Upper lobe of right lung (tissue), 1 donor: ENCODE data around the gene MAJIN. TPM values are rescaled to one million over a fixed set of nuclear protein-coding genes. Genes with fewer than 3 reads are reported as not detected.

ENCODE experiments used
- ATAC-seq: fragments of 200-7000 bp; cut with Tn5 transposase; one replicate; pipeline ENCODE4 v1.9.1; 2020; ENCODE audit warnings: mild to moderate bottlenecking, moderate library complexity
- DNase-seq: peaks from one replicate; pipeline ENCODE4 v3.0.0-alpha.2; 2020
- H3K27ac ChIP-seq: fragments of 200-600 bp; one replicate; pipeline ENCODE4 v1.8.0; 2022
- H3K27me3 ChIP-seq: fragments of 200-600 bp; one replicate; pipeline ENCODE4 v1.8.0; 2022; ENCODE audit warnings: mild to moderate bottlenecking
- H3K36me3 ChIP-seq: fragments of 200-600 bp; one replicate; pipeline ENCODE4 v1.8.0; 2022
- H3K4me1 ChIP-seq: fragments of 200-600 bp; one replicate; pipeline ENCODE4 v1.8.0; 2022
- H3K4me3 ChIP-seq: fragments of 200-600 bp; one replicate; pipeline ENCODE4 v1.8.0; 2022; ENCODE audit warnings: mild to moderate bottlenecking
- H3K9me3 ChIP-seq: fragments of 200-600 bp; one replicate; pipeline ENCODE4 v1.8.0; 2022
- intact Hi-C: fragments of 100-400 bp; cut with DNase I; formaldehyde crosslinking; loops from one replicate; pipeline ENCODE4 v1.11.0; 2022
- total RNA-seq: library from RNA; stranded (reverse); fragmentation: NEBNext Ultra II Directional; extraction: Animal tissue kit (Norgen Biotek cat#: 25700); gene quantifications from one replicate; pipeline ENCODE4 v1.2.1, GENCODE V29; 2021
- TF ChIP-seq, protein P1 (sequence below): fragments of 200-600 bp; IDR thresholded peaks from one replicate; pipeline ENCODE4 v1.8.0; 2022; ENCODE audit warnings: antibody characterized with exemption
- donor health status: DM: no; HTN: yes; CAD: no; lungs with severe emphysema.

Gene MAJIN
- total RNA-seq, 1 donor from 2014 or later = not detected

DNA sequence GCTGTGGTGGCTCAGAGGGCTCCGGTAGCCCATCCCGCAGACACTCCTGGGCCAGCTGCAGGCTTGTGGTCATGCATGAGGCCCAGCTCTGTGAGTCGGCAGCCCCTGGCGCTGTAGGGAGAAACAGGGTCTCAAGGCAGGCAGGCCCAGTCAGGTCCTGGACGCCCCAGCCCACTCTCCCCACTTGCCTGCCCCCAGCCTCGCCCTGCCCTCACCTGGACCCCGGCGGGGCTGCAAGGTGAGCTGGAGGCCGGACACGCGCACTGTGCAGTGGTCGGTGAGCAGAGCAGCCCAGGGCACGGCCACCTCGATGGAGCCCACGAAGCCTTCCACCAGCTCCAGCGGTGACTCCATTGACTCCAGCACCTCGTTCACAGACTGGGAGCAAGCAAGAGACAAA is 57.8 kb downstream of the MAJIN start:
- Histone ChIP-seq H3K27ac (no peak overlapping the region), H3K4me3 (no peak overlapping the region), H3K9me3 (no peaks in the 10 kb centered on the region), H3K36me3 (peaks cover 53% of the 10 kb centered on the region), H3K27me3 (no peaks in the 10 kb centered on the region), H3K4me1 (peaks cover 21% of the 10 kb centered on the region)
- DNase-seq (no peak), ATAC-seq (no peak)
- intact Hi-C loops = no loop called here
- TF ChIP-seq, protein P1, sequence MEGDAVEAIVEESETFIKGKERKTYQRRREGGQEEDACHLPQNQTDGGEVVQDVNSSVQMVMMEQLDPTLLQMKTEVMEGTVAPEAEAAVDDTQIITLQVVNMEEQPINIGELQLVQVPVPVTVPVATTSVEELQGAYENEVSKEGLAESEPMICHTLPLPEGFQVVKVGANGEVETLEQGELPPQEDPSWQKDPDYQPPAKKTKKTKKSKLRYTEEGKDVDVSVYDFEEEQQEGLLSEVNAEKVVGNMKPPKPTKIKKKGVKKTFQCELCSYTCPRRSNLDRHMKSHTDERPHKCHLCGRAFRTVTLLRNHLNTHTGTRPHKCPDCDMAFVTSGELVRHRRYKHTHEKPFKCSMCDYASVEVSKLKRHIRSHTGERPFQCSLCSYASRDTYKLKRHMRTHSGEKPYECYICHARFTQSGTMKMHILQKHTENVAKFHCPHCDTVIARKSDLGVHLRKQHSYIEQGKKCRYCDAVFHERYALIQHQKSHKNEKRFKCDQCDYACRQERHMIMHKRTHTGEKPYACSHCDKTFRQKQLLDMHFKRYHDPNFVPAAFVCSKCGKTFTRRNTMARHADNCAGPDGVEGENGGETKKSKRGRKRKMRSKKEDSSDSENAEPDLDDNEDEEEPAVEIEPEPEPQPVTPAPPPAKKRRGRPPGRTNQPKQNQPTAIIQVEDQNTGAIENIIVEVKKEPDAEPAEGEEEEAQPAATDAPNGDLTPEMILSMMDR = no peak

DNA sequence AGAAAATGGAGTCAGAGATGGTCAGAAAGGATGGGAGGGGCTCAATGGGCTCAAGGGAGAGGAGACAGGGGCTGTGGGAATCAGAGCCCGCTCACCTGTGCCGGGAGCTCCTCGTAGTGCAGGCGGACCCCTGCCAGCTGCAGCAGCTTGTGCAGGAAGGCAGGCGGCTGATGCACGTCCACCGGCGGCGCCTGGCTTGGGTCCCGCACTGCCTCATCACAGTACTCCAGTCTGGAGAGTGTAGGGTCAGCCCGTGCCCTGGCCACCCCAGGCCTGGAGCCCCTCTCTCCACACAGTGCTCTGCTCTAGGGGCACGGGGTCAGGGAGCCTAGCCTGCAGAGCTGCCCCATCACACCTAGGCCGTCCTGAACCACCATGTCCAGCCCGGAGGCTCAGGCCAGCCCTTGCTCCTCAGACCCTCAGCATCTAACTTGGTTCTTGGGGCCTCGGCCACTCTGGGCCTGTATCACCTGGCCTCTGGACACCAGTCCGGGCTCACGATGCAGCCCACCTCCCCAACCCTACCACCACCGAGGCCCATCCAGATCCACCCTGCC is 58.7 kb downstream of the MAJIN start:
- no peak for ATAC-seq
- peaks cover 62% of the 10 kb centered on the region for H3K36me3 ChIP-seq
- intact Hi-C loops = no loop called here

DNA sequence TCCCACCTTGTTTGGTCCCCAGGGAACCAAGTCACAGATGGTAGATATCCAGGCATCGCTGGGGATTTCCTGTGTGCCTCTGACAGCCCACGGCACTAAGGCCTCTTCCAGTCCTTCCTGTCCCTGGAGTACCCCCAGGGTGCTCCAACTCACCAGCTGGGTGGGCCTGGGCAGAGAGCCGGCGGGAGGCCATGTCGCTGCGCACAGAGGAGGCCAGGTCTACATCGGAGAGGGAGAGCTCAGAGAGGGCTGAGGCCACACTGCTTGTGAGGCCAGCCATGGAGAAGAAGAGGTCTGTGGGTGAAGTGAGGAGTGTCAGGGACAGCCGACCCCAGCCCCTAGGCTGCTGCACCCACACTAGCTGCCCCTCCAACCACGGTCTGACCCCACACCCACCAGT is 60.2 kb downstream of the MAJIN start:
- ATAC-seq (no peak), DNase-seq (no peak)
- no peak overlapping the region for H3K4me3 ChIP-seq
- peaks cover 78% of the 10 kb centered on the region for H3K36me3 ChIP-seq
- no peaks in the 10 kb centered on the region for H3K9me3 ChIP-seq
- intact Hi-C loops = no loop called here
- TF ChIP-seq, protein P1 = no peak
- no peaks in the 10 kb centered on the region for H3K27me3 ChIP-seq
- no peak overlapping the region for H3K27ac ChIP-seq
- peaks cover 11% of the 10 kb centered on the region for H3K4me1 ChIP-seq

More for the DNA sequence above, 58.7 kb downstream of the MAJIN start:
- Histone ChIP-seq H3K27me3 (no peaks in the 10 kb centered on the region), H3K9me3 (no peaks in the 10 kb centered on the region), H3K27ac (no peak overlapping the region), H3K4me3 (no peak overlapping the region), H3K4me1 (peaks cover 18% of the 10 kb centered on the region)
- no peak for DNase-seq
- TF ChIP-seq, protein P1 = no peak

DNA sequence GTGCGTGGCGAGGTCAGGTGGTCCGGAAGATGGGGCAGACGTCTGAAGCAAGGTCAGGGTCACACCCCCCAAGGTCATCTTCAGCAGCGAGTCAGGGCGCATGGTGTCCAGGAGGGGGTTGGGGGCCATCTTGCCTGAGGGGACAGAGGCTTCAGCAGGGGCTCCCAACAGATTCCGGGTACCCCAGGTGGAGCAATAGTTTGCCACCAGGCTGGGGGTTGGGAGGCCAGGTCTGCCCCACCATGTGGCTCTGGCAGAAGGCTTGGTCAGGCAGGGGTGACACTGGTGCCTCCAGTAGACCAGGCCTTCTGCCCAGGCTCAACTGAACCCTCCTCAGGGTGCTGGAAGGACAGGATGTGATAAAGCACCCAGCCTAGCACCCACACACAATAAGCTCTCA is 60.8 kb downstream of the MAJIN start:
- Histone ChIP-seq H3K27me3 (no peaks in the 10 kb centered on the region), H3K27ac (no peak overlapping the region), H3K9me3 (no peaks in the 10 kb centered on the region), H3K36me3 (peaks cover 82% of the 10 kb centered on the region), H3K4me1 (peaks cover 10% of the 10 kb centered on the region), H3K4me3 (no peak overlapping the region)
- DNase-seq (no peak), ATAC-seq (no peak)
- TF ChIP-seq, protein P1 = no peak
- intact Hi-C loops = no loop called here

GRCh38 chr11:64910451-64911093 is 61.3 kb downstream of the MAJIN start:
- DNase-seq (no peak), ATAC-seq (no peak)
- Histone ChIP-seq H3K27ac (no peak overlapping the region), H3K36me3 (peaks cover 88% of the 10 kb centered on the region), H3K9me3 (no peaks in the 10 kb centered on the region), H3K4me1 (peaks cover 5% of the 10 kb centered on the region), H3K27me3 (no peaks in the 10 kb centered on the region), H3K4me3 (no peak overlapping the region)
- intact Hi-C loops = no loop called here
- TF ChIP-seq, protein P1 = no peak
